Testis (tissue), 3 donors: Measurements from ENCODE around the gene VPREB3. TPM values are rescaled to one million over a fixed set of nuclear protein-coding genes. Genes with fewer than 3 reads are reported as not detected.

ENCODE experiments used
- DNase-seq: peaks from one replicate; pipeline ENCODE4 v3.0.0-alpha.2; 2019
- H3K27ac ChIP-seq, 2 donors: fragments of 200-600 bp; sonication (generic); one replicate each; pipeline ENCODE4 v1.5.1; 2019
- H3K27me3 ChIP-seq: fragments of 200-600 bp; sonication (generic); one replicate; pipeline ENCODE4 v1.5.1; 2019
- H3K36me3 ChIP-seq: fragments of 200-600 bp; sonication (generic); one replicate; pipeline ENCODE4 v1.5.1; 2017; ENCODE audit warnings: low read depth; ENCODE audit errors: missing control alignments
- H3K4me1 ChIP-seq: fragments of 200-600 bp; sonication (generic); one replicate; pipeline ENCODE4 v1.5.1; 2019
- H3K4me3 ChIP-seq, 2 donors: fragments of 200-600 bp; sonication (generic); one replicate each; pipeline ENCODE4 v1.5.1; 2017 to 2019
- H3K9me3 ChIP-seq: fragments of 200-600 bp; sonication (generic); one replicate; pipeline ENCODE4 v1.5.1; 2017
- CTCF ChIP-seq, 3 experiments: fragments of 450-650 bp in 2 of 3; fragments of 200-600 bp in 1 of 3; sonication (generic) in 1 of 3; IDR thresholded peaks; one replicate each; pipeline ENCODE4 v1.5.1; 2016 to 2019; ENCODE audit warnings: antibody characterized with exemption in 3 of 3, mild to moderate bottlenecking in 2 of 3, moderate library complexity in 1 of 3
- POLR2A ChIP-seq: fragments of 450-650 bp; IDR thresholded peaks from one replicate; pipeline ENCODE4 v1.6.1; 2017; ENCODE audit warnings: antibody characterized with exemption, mild to moderate bottlenecking, moderate library complexity
- WGBS, 2 donors: methylation state at CpG; one replicate each; pipeline ENCODE4 v1.1.5; 2018; 5-methylcytosine and 5-hydroxymethylcytosine counted together
- intact Hi-C: fragments of 100-400 bp; cut with DNase I; formaldehyde crosslinking; loops from one replicate; pipeline ENCODE4 v1.15.1; 2023; ENCODE audit warnings: low total_unique reads
- polyA plus RNA-seq: library from polyadenylated mRNA; stranded (reverse); fragments of 350-450 nt; fragmentation: Illumina TruSeq; extraction: RNeasy Lipid Tissue Mini Kit (QIAGEN cat#74804); gene quantifications from one replicate; pipeline ENCODE4 v1.2.3, GENCODE V29; 2014; ENCODE audit warnings: low read depth, low replicate concordance; ENCODE audit not compliant: insufficient read depth
- total RNA-seq, 2 donors: library from RNA; depleted of rRNA; stranded (reverse); fragments of >200 nt; gene quantifications; one replicate each; pipeline ENCODE4 v1.2.3, GENCODE V29; 2016

VPREB3 gene
- total and polyA plus RNA-seq, 3 donors from 2014 or later = 0.68 to 1.2 TPM; not detected in 1

GRCh38 chr22:23763954-23764353 is 9.7 kb upstream of the VPREB3 start:
- Histone ChIP-seq H3K9me3 (no peaks in the 10 kb centered on the region), H3K27me3 (no peaks in the 10 kb centered on the region), H3K4me3 (no peak overlapping the region), H3K36me3 (no peaks in the 10 kb centered on the region), H3K27ac (no peak overlapping the region), H3K4me1 (peaks cover 7% of the 10 kb centered on the region)
- WGBS, 2 donors = 69 to 74% methylated on average over 4 to 7 of the region's 7 CpGs
- no peak for DNase-seq
- TF ChIP-seq CTCF (IDR thresholded peaks at IDR 0.05) (no peak), POLR2A (no peak)
- intact Hi-C loops = no loop called here

GRCh38 chr22:23763579-23763945 is 9.3 kb upstream of the VPREB3 start:
- H3K4me3 ChIP-seq = peak overlapping the region in 1 of 2 donors; percentile 17
- DNase-seq = no peak
- no peak overlapping the region for H3K27ac ChIP-seq

GRCh38 chr22:23762842-23763578 is 8.8 kb upstream of the VPREB3 start, which contains the start of gene C22orf15:
TSS of gene C22orf15 (plus strand) at chr22:23762990. CDS start at chr22:23763307, 317 bp downstream.
- Histone ChIP-seq H3K4me3 (peak within 1 kb of the TSS in 1 of 2 donors; percentile 17), H3K4me1 (peaks cover 7% of the 10 kb centered on the region), H3K36me3 (no peaks in the 10 kb centered on the region), H3K27ac (no peak within 1 kb of the TSS), H3K9me3 (no peaks in the 10 kb centered on the region), H3K27me3 (no peaks in the 10 kb centered on the region)
- WGBS, 2 donors = 40 to 54% methylated on average over 6 to 23 of the region's 23 CpGs
- intact Hi-C loops = no loop called here
- no peak for DNase-seq
- TF ChIP-seq CTCF (IDR thresholded peaks at IDR 0.05) = no peak
- no peak for TF ChIP-seq POLR2A

More at GRCh38 chr22:23763579-23763945, 9.3 kb upstream of the VPREB3 start:
- peaks cover 7% of the 10 kb centered on the region for H3K4me1 ChIP-seq
- no peaks in the 10 kb centered on the region for H3K36me3 ChIP-seq
- 38 to 43% methylated on average over 17 of the region's 17 CpGs for WGBS, 2 donors
- TF ChIP-seq POLR2A (no peak), CTCF (IDR thresholded peaks at IDR 0.05) (no peak)
- intact Hi-C loops = no loop called here
- H3K9me3 ChIP-seq = no peaks in the 10 kb centered on the region
- H3K27me3 ChIP-seq = no peaks in the 10 kb centered on the region

- no peak for TF ChIP-seq CTCF (IDR thresholded peaks at IDR 0.05)
- TF ChIP-seq POLR2A = no peak
- Histone ChIP-seq H3K4me3 (no peak overlapping the region), H3K36me3 (no peaks in the 10 kb centered on the region), H3K27ac (no peak overlapping the region), H3K9me3 (no peaks in the 10 kb centered on the region), H3K27me3 (no peaks in the 10 kb centered on the region), H3K4me1 (no peaks in the 10 kb centered on the region)
- intact Hi-C loops = no loop called here
- 81 to 93% methylated on average over 6 of the region's 6 CpGs for WGBS, 2 donors
- no peak for DNase-seq
Measured at GRCh38 chr22:23760056-23760455, 5.8 kb upstream of the VPREB3 start.

GRCh38 chr22:23759566-23759965 is 5.3 kb upstream of the VPREB3 start:
- intact Hi-C loops = no loop called here
- no peak overlapping the region for H3K27ac ChIP-seq
- no peak for TF ChIP-seq CTCF (IDR thresholded peaks at IDR 0.05)
- TF ChIP-seq POLR2A = no peak
- no peaks in the 10 kb centered on the region for H3K4me1 ChIP-seq
- no peak overlapping the region for H3K4me3 ChIP-seq
- no peaks in the 10 kb centered on the region for H3K36me3 ChIP-seq
- no peak for DNase-seq
- WGBS, 2 donors = 91 to 95% methylated on average over 4 of the region's 4 CpGs
- H3K27me3 ChIP-seq = no peaks in the 10 kb centered on the region
- no peaks in the 10 kb centered on the region for H3K9me3 ChIP-seq
